Retinal pigment epithelial cell (primary cell): ENCODE measurements around the gene MCTP1.
A peak's percentile ranks its signal among the peaks of the same experiment; 100 is the strongest.

Experiments
- DNase-seq: peaks from one replicate; pipeline ENCODE4 v3.0.0-alpha.2; 2010; ENCODE audit warnings: low read depth
- H3K4me3 ChIP-seq: 2 replicates; pipeline ENCODE4 v1.5.1; 2011; ENCODE audit warnings: mild to moderate bottlenecking, low read length, control low read depth, moderate library complexity
- TF ChIP-seq, protein P1 (sequence below): conservative IDR thresholded peaks from 2 replicates; pipeline ENCODE4 v1.5.1; 2011; ENCODE audit warnings: low read depth, low read length, control low read depth, inconsistent platforms

MCTP1 gene

GRCh38 chr5:95191330-95191729 lies 93.6 kb downstream of the MCTP1 start:
- TF ChIP-seq, protein P1, sequence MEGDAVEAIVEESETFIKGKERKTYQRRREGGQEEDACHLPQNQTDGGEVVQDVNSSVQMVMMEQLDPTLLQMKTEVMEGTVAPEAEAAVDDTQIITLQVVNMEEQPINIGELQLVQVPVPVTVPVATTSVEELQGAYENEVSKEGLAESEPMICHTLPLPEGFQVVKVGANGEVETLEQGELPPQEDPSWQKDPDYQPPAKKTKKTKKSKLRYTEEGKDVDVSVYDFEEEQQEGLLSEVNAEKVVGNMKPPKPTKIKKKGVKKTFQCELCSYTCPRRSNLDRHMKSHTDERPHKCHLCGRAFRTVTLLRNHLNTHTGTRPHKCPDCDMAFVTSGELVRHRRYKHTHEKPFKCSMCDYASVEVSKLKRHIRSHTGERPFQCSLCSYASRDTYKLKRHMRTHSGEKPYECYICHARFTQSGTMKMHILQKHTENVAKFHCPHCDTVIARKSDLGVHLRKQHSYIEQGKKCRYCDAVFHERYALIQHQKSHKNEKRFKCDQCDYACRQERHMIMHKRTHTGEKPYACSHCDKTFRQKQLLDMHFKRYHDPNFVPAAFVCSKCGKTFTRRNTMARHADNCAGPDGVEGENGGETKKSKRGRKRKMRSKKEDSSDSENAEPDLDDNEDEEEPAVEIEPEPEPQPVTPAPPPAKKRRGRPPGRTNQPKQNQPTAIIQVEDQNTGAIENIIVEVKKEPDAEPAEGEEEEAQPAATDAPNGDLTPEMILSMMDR, result no peak
- DNase-seq, result no peak
- H3K4me3 ChIP-seq, result no peak overlapping the region

GRCh38 chr5:95184924-95185323 lies 100.0 kb downstream of the MCTP1 start:
- TF ChIP-seq, protein P1, result no peak
- DNase-seq, result no peak
- no peak overlapping the region for H3K4me3 ChIP-seq

DNA sequence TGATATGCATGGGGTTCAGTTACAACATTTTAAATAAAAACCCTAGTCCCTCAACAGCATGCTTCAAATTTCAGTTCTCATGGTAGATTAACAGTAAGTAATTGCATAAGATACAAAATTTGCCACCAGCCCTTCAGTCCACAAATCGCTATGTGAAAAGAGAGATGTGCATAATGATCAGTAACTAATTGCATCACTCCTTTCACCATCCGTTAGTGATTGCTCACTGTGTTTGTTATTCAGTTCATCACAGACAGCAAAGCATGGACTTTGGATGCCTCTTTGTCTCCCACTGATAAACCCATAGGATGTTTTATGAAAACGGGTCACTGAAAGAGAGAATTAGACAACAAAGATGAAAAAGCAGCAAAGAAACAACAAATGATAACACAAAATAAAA lies 103.2 kb downstream of the MCTP1 start:
- no peak for DNase-seq
- H3K4me3 ChIP-seq, result no peak overlapping the region
- TF ChIP-seq, protein P1, result no peak

DNA sequence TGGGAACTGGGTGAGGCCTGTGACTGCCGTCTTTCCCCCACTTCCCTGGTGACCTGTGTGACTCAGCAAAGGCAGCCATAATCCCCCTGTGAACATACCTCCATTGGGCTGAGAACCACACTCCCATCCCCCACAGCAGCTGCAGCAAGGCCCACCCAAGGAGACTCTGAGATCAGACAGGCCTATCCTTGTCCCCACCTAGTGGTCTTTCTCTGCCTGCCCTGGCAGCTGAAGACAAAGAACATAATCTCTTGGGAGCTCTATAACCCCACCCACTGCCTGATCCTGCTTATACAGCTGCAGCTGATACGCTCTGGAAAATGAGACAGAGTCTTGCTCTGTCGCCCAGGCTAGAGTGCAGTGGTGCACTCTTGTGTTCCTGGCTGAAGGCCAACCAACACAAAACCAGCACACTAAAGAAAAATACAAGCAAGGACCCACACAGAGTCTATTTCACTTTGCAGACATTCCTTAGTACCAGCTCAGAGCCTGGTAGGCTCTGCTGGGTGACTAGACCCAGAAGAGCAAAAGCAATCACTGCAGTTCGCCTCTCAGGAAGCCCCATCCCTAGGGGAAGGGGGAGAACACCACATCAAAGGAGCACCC lies 106.7 kb downstream of the MCTP1 start:
- peak; percentile 99 for DNase-seq
- H3K4me3 ChIP-seq, result no peak overlapping the region
- TF ChIP-seq, protein P1, result peak; percentile 84

GRCh38 chr5:95177456-95177855 lies 107.4 kb downstream of the MCTP1 start:
- TF ChIP-seq, protein P1, result no peak
- DNase-seq, result no peak
- no peak overlapping the region for H3K4me3 ChIP-seq

DNA sequence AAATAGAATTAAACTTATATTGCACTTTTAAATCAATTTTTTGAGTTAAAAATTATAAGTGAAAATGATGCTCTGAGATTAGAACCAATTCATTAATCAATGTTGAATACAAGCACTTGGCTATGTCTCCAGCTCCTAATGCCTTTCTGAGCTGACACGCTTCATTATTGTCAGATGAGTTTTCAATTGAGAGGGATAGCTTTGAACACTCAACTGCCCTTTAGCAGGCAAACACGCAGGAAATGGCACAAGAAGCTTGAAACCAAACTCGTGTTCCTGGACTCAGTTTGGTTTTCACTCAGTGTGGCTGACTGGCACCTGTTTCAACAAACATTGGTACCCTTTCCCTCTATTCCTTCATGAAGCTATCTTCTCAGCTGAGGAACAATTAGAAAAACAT lies 109.8 kb downstream of the MCTP1 start:
- TF ChIP-seq, protein P1, result no peak
- DNase-seq, result no peak
- H3K4me3 ChIP-seq, result no peak overlapping the region

DNA sequence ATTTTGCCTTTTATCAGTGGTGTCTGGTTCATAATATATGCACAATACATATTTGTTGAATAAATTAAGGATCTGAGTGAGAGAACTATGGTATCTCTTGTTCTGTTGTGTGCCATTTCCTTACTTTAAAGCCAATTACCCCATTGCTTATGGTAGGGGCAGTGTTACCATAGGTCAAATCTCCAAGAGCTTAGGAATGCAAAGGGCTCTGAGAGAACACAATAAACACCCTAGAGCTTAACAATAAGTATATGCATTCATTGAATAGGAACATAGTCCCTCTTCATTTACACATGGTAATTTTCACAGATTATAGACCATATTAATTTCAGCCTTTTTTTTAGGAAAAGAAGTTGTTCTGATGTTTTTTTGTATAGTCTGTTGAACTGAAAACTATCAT lies 112.2 kb downstream of the MCTP1 start:
- no peak overlapping the region for H3K4me3 ChIP-seq
- DNase-seq, result no peak
- TF ChIP-seq, protein P1, result no peak
